ENCODE measurements around the gene SLCO4A1. TPM values are rescaled to one million over a fixed set of nuclear protein-coding genes. Genes with fewer than 3 reads are reported as not detected.
A peak's percentile ranks its signal among the peaks of the same experiment; 100 is the strongest.

The SLCO4A1 gene
- total and polyA plus RNA-seq, 7 donors = 3.6 to 26.3 (median 5.7) TPM

GRCh38 chr20:62688855-62689460 lies 46.7 kb downstream of the SLCO4A1 start:
- DNase-seq = no peak
- TF ChIP-seq POLR2A (IDR thresholded peaks at IDR 0.05) (no peak), POLR2AphosphoS5 (IDR thresholded peaks at IDR 0.05) (no peak), CTCF (IDR thresholded peaks at IDR 0.05) (peak in 3 of 4 experiments; percentile 8 to 39 (median 25)), EP300 (IDR thresholded peaks at IDR 0.05) (no peak)
- intact Hi-C loops (cut with DNase I) = no loop called here
- WGBS, 2 donors = 82 to 87% methylated on average over 29 of the region's 29 CpGs
- H3K27ac ChIP-seq = peak overlapping the region in 2 of 4 donors; percentile 28 to 48
- no peaks in the 10 kb centered on the region for H3K9me3 ChIP-seq
- H3K4me3 ChIP-seq = no peak overlapping the region
- peaks cover 0 to 9% (median 0%) of the 10 kb centered on the region in 3 donors for H3K27me3 ChIP-seq
- H3K4me1 ChIP-seq = peaks cover 0 to 12% (median 9%) of the 10 kb centered on the region in 4 donors
- H3K36me3 ChIP-seq = no peaks in the 10 kb centered on the region

- TF ChIP-seq EP300 (IDR thresholded peaks at IDR 0.05) (no peak), POLR2A (IDR thresholded peaks at IDR 0.05) (no peak), POLR2AphosphoS5 (IDR thresholded peaks at IDR 0.05) (no peak), CTCF (IDR thresholded peaks at IDR 0.05) (no peak)
- 77 to 87% methylated on average over 17 of the region's 17 CpGs for WGBS, 2 donors
Measured at GRCh38 chr20:62689861-62690260, 47.6 kb downstream of the SLCO4A1 start.

GRCh38 chr20:62690261-62690820 lies 48.0 kb downstream of the SLCO4A1 start:
- Histone ChIP-seq H3K27ac (no peak overlapping the region), H3K9me3 (no peaks in the 10 kb centered on the region), H3K4me1 (peaks cover 0 to 12% (median 9%) of the 10 kb centered on the region in 4 donors), H3K27me3 (no peaks in the 10 kb centered on the region), H3K36me3 (no peaks in the 10 kb centered on the region), H3K4me3 (no peak overlapping the region)
- intact Hi-C loops (cut with DNase I) = no loop called here
- 46 to 82% methylated on average over 17 of the region's 17 CpGs for WGBS, 2 donors
- no peak for DNase-seq
- no peak for TF ChIP-seq POLR2AphosphoS5 (IDR thresholded peaks at IDR 0.05)
- no peak for TF ChIP-seq CTCF (IDR thresholded peaks at IDR 0.05)
- TF ChIP-seq POLR2A (IDR thresholded peaks at IDR 0.05) = no peak
- no peak for TF ChIP-seq EP300 (IDR thresholded peaks at IDR 0.05)

More at GRCh38 chr20:62689861-62690260, 47.6 kb downstream of the SLCO4A1 start:
- intact Hi-C loops (cut with DNase I) = no loop called here
- H3K4me3 ChIP-seq = no peak overlapping the region
- no peak overlapping the region for H3K27ac ChIP-seq
- H3K36me3 ChIP-seq = no peaks in the 10 kb centered on the region
- H3K4me1 ChIP-seq = peaks cover 0 to 12% (median 9%) of the 10 kb centered on the region in 4 donors
- H3K27me3 ChIP-seq = peaks cover 0 to 4% (median 0%) of the 10 kb centered on the region in 3 donors
- no peak for DNase-seq
- no peaks in the 10 kb centered on the region for H3K9me3 ChIP-seq

GRCh38 chr20:62691487-62691886 lies 49.2 kb downstream of the SLCO4A1 start:
- Histone ChIP-seq H3K4me1 (peaks cover 0 to 12% (median 9%) of the 10 kb centered on the region in 4 donors), H3K36me3 (no peaks in the 10 kb centered on the region), H3K27ac (peak overlapping the region in 2 of 4 donors; percentile 17 to 36), H3K27me3 (no peaks in the 10 kb centered on the region), H3K4me3 (no peak overlapping the region), H3K9me3 (no peaks in the 10 kb centered on the region)
- intact Hi-C loops (cut with DNase I) = no loop called here
- no peak for TF ChIP-seq POLR2AphosphoS5 (IDR thresholded peaks at IDR 0.05)
- TF ChIP-seq EP300 (IDR thresholded peaks at IDR 0.05) = no peak
- 75 to 82% methylated on average over 15 of the region's 15 CpGs for WGBS, 2 donors
- no peak for DNase-seq

GRCh38 chr20:62692176-62692575 lies 49.9 kb downstream of the SLCO4A1 start:
- Histone ChIP-seq H3K27ac (peak overlapping the region in 2 of 4 donors; percentile 17 to 36), H3K4me3 (no peak overlapping the region), H3K27me3 (no peaks in the 10 kb centered on the region), H3K4me1 (peaks cover 0 to 12% (median 9%) of the 10 kb centered on the region in 4 donors), H3K9me3 (no peaks in the 10 kb centered on the region), H3K36me3 (no peaks in the 10 kb centered on the region)
- intact Hi-C loops (cut with DNase I) = no loop called here
- DNase-seq = no peak
- TF ChIP-seq EP300 (IDR thresholded peaks at IDR 0.05) (no peak), POLR2A (IDR thresholded peaks at IDR 0.05) (no peak), CTCF (IDR thresholded peaks at IDR 0.05) (no peak), POLR2AphosphoS5 (IDR thresholded peaks at IDR 0.05) (no peak)
- WGBS, 2 donors = 62 to 80% methylated on average over 8 of the region's 8 CpGs

Data from sigmoid colon (tissue), 7 donors.